MCF 10A (cell line): ENCODE results near the gene SDK1. TPM values are rescaled to one million over a fixed set of nuclear protein-coding genes. Genes with fewer than 3 reads are reported as not detected.

ENCODE experiments used
- BruUV-seq: library from RNA; stranded (reverse); fragments of 400-500 nt; replicated peaks from 2 replicates; lab custom pipeline; 2021; lab: Mats Ljungman, UMichigan
- CTCF ChIA-PET: fragments of 300-600 bp; sonication (Branson Sonifier 250); formaldehyde crosslinking; extraction: SDS; loops from one replicate; lab custom pipeline; 2021; ENCODE audit warnings: antibody characterized with exemption, inconsistent platforms; lab: Yijun Ruan, JAX
- POLR2A ChIA-PET: fragments of 300-600, 350-650 bp; sonication (Branson Sonifier 250); formaldehyde crosslinking; extraction: SDS; loops from one replicate; lab custom pipeline; 2020; ENCODE audit warnings: antibody characterized with exemption, inconsistent platforms; lab: Yijun Ruan, JAX
- DNase-seq: peaks from one replicate; pipeline ENCODE4 v3.0.0-alpha.2; 2018; ENCODE audit not compliant: unreplicated experiment
- H3K27ac Mint-ChIP-seq: one replicate; pipeline ENCODE4 v1.8.0; 2022; ENCODE audit warnings: mild to moderate bottlenecking, low read depth, mixed read lengths; ENCODE audit not compliant: unreplicated experiment
- H3K27me3 Mint-ChIP-seq: one replicate; pipeline ENCODE4 v1.8.0; 2022; ENCODE audit warnings: mixed read lengths; ENCODE audit not compliant: insufficient read depth, unreplicated experiment
- H3K36me3 Mint-ChIP-seq: one replicate; pipeline ENCODE4 v1.8.0; 2022; ENCODE audit warnings: mild to moderate bottlenecking, moderate library complexity, mixed read lengths; ENCODE audit not compliant: insufficient read depth, unreplicated experiment
- H3K4me1 Mint-ChIP-seq: one replicate; pipeline ENCODE4 v1.8.0; 2022; ENCODE audit warnings: mixed read lengths; ENCODE audit not compliant: insufficient read depth, unreplicated experiment
- H3K4me3 Mint-ChIP-seq: one replicate; pipeline ENCODE4 v1.8.0; 2022; ENCODE audit warnings: mild to moderate bottlenecking, moderate library complexity, mixed read lengths; ENCODE audit not compliant: unreplicated experiment
- H3K9me3 Mint-ChIP-seq: one replicate; pipeline ENCODE4 v1.8.0; 2022; ENCODE audit warnings: mixed read lengths; ENCODE audit not compliant: unreplicated experiment
- intact Hi-C: fragments of 100-400 bp; cut with micrococcal nuclease; formaldehyde crosslinking; loops from 2 replicates; pipeline ENCODE4 v1.14.1; 2022
- total RNA-seq: library from RNA; stranded (reverse); gene quantifications from 2 replicates; pipeline ENCODE4 v1.2.3, GENCODE V29; 2022
- TF ChIP-seq, protein P1 (sequence below): fragments of 200-600 bp; IDR thresholded peaks from one replicate; pipeline ENCODE4 v1.8.0; 2022; ENCODE audit warnings: antibody characterized with exemption, mild to moderate bottlenecking; ENCODE audit not compliant: unreplicated experiment

Gene SDK1
- total RNA-seq, 1 experiment from 2014 or later: 3.3 TPM

- intact Hi-C loops: no loop called here
- Mint-ChIP-seq H3K4me3 (no peak overlapping the region), H3K9me3 (peaks cover 23% of the 10 kb centered on the region), H3K4me1 (peaks cover 11% of the 10 kb centered on the region), H3K36me3 (no peaks in the 10 kb centered on the region), H3K27me3 (no peaks in the 10 kb centered on the region), H3K27ac (no peak overlapping the region)
- no peak for DNase-seq
- ChIA-PET CTCF (no interaction called here), POLR2A (no interaction called here)
- TF ChIP-seq, protein P1, sequence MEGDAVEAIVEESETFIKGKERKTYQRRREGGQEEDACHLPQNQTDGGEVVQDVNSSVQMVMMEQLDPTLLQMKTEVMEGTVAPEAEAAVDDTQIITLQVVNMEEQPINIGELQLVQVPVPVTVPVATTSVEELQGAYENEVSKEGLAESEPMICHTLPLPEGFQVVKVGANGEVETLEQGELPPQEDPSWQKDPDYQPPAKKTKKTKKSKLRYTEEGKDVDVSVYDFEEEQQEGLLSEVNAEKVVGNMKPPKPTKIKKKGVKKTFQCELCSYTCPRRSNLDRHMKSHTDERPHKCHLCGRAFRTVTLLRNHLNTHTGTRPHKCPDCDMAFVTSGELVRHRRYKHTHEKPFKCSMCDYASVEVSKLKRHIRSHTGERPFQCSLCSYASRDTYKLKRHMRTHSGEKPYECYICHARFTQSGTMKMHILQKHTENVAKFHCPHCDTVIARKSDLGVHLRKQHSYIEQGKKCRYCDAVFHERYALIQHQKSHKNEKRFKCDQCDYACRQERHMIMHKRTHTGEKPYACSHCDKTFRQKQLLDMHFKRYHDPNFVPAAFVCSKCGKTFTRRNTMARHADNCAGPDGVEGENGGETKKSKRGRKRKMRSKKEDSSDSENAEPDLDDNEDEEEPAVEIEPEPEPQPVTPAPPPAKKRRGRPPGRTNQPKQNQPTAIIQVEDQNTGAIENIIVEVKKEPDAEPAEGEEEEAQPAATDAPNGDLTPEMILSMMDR: no peak
- no TSS peak for BruUV-seq
Observed at GRCh38 chr7:4247106-4247876, 946.2 kb downstream of the SDK1 start.

- POLR2A ChIA-PET: no interaction called here
- CTCF ChIA-PET: no interaction called here
- no TSS peak for BruUV-seq
- TF ChIP-seq, protein P1: no peak
- Mint-ChIP-seq H3K4me1 (peaks cover 11% of the 10 kb centered on the region), H3K27me3 (no peaks in the 10 kb centered on the region), H3K9me3 (peaks cover 17% of the 10 kb centered on the region), H3K4me3 (no peak overlapping the region), H3K36me3 (no peaks in the 10 kb centered on the region), H3K27ac (no peak overlapping the region)
- no peak for DNase-seq
- intact Hi-C loops: no loop called here
Observed at GRCh38 chr7:4248295-4248694, 947.2 kb downstream of the SDK1 start.

DNA sequence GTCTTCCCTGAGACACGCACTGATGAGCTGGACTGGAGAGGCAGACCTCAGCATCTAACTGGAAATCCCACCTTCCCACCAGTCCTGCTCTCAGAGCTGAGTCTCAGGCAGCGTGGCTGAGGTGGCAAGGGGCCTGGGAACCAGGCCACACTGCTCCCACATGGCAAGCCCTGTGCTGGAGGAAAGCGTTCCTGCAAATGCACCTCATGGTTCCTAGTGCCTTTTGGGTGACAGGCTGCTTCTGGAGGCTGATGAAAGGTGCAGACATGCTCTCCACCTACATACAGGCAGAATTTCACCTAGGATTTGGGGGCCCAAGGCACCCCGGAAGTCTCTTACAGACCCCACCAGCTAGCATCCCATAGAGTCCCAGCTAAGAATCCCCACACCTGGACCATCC, 948.2 kb downstream of the SDK1 start:
- Mint-ChIP-seq H3K36me3 (no peaks in the 10 kb centered on the region), H3K27me3 (no peaks in the 10 kb centered on the region), H3K9me3 (peaks cover 23% of the 10 kb centered on the region), H3K4me3 (no peak overlapping the region), H3K27ac (no peak overlapping the region), H3K4me1 (peaks cover 11% of the 10 kb centered on the region)
- no peak for DNase-seq
- CTCF ChIA-PET: no interaction called here
- TF ChIP-seq, protein P1: no peak
- intact Hi-C loops: no loop called here
- no TSS peak for BruUV-seq
- POLR2A ChIA-PET: interaction anchor here (1.3 kb wide), 1 partner anchor 37 kb away, joined by 3 read pairs; no protein-coding TSS in a partner anchor

GRCh38 chr7:4255336-4255735, 954.3 kb downstream of the SDK1 start:
- H3K4me1 Mint-ChIP-seq: no peaks in the 10 kb centered on the region
- no TSS peak for BruUV-seq
- no peaks in the 10 kb centered on the region for H3K27me3 Mint-ChIP-seq
- intact Hi-C loops: no loop called here
- no peak overlapping the region for H3K4me3 Mint-ChIP-seq
- no peaks in the 10 kb centered on the region for H3K36me3 Mint-ChIP-seq
- ChIA-PET CTCF (interaction anchor here (1.0 kb wide), 1 partner anchor 191 kb away, joined by 3 read pairs; no protein-coding TSS in a partner anchor), POLR2A (no interaction called here)
- H3K27ac Mint-ChIP-seq: no peak overlapping the region
- no peak for DNase-seq
- TF ChIP-seq, protein P1: no peak
- H3K9me3 Mint-ChIP-seq: peaks cover 20% of the 10 kb centered on the region
